ENCODE data around the gene MSRB3.

Gene MSRB3

DNA sequence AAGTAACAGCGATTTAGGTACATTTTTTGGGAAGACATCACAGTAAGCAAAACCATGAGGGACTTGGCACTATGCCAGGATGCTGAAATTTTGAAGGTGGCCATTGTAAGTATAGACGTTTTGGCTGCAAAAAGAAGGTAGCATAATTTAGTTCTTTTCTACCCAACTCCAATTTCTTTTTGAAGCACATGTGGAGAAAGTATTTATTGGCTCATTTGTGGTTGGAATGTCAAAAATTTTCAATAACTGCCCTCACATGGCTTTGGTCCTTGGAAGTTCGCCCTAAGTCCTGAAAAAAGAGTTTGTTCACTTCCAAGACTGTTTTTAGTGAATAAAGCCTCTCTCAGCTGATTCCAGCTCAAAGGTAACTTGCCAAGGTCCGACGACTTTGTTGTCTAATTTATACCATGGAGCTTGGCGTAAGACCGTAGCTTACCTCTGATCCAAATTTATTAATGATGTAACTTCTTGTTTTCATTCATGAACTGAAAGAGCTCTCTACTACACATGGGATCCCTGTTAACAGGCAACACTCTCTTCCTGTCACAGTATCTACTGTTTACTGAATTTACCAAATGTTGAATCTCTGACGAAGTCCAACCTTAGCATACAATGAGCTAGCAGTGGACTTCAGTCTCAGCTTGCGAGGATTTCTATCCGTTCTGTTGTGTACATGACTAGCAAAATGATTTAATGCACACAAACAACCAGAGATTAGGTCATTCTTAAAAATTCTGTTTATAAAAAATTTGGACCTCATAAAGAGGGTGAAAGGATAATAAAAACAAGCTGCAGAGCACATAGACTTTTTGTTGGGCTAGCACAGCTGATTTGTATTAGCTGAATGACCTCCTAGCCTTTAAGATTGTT is 49.0 kb downstream of the MSRB3 start:
- Mint-ChIP-seq H3K36me3 (no peaks in the 10 kb centered on the region), H3K27me3 (peaks cover 5% of the 10 kb centered on the region), H3K9me3 (no peaks in the 10 kb centered on the region), H3K4me1 (no peaks in the 10 kb centered on the region), H3K27ac (no peak overlapping the region), H3K4me3 (no peak overlapping the region)
- CTCF ChIA-PET: no interaction called here
- DNase-seq: no peak

- no peak overlapping the region for H3K4me3 Mint-ChIP-seq
- H3K9me3 Mint-ChIP-seq: no peaks in the 10 kb centered on the region
- CTCF ChIA-PET: no interaction called here
- no peak overlapping the region for H3K27ac Mint-ChIP-seq
- H3K4me1 Mint-ChIP-seq: no peaks in the 10 kb centered on the region
- H3K36me3 Mint-ChIP-seq: no peaks in the 10 kb centered on the region
- H3K27me3 Mint-ChIP-seq: peaks cover 5% of the 10 kb centered on the region
- DNase-seq: no peak
Measured at GRCh38 chr12:65329721-65330120, 51.2 kb downstream of the MSRB3 start.

DNA sequence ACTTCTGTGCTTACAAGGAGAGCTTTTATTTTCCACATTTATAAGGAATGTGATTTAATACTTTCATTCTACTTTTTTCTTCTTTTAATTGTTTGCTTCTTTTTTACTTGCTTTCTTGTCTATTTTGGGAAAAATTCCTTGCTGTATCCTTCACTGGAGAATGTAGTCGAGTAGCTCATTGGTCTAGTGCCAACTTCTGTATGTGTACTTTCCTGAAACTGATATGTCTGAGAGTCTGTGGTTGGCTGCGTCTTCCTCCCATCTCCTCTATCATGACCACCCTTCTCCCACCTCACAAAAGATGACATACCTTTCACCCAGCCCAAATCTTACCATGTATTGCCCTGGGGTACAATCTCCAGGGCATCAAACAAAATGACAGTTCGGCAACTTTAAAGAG is 51.8 kb downstream of the MSRB3 start:
- no peak overlapping the region for H3K27ac Mint-ChIP-seq
- no peak for DNase-seq
- no peaks in the 10 kb centered on the region for H3K9me3 Mint-ChIP-seq
- no peaks in the 10 kb centered on the region for H3K36me3 Mint-ChIP-seq
- no peaks in the 10 kb centered on the region for H3K4me1 Mint-ChIP-seq
- H3K27me3 Mint-ChIP-seq: peaks cover 5% of the 10 kb centered on the region
- CTCF ChIA-PET: no interaction called here
- H3K4me3 Mint-ChIP-seq: no peak overlapping the region

DNA sequence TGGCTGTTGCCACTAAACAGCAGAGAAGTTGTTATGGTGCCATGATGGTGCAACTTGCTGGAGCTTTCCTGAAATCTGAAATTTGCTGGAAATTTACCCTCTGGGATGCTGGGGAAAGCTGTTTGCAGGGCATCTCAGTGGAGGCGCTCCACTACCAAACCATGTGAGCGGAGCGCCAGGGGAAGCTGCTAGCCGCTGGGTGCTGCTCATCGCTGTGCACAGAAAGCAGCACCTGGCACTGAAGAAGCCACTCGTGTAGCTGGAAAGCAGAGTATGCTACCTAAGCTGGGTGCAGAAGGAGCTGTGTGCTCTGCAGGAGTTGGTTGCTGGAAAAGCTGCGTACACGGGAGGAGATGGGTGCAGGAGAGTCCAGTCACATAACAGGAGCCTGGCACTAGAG is 53.0 kb downstream of the MSRB3 start:
- H3K27ac Mint-ChIP-seq: no peak overlapping the region
- H3K27me3 Mint-ChIP-seq: peaks cover 5% of the 10 kb centered on the region
- H3K9me3 Mint-ChIP-seq: no peaks in the 10 kb centered on the region
- H3K4me1 Mint-ChIP-seq: no peaks in the 10 kb centered on the region
- H3K36me3 Mint-ChIP-seq: no peaks in the 10 kb centered on the region
- no peak for DNase-seq
- CTCF ChIA-PET: no interaction called here
- H3K4me3 Mint-ChIP-seq: no peak overlapping the region

DNA sequence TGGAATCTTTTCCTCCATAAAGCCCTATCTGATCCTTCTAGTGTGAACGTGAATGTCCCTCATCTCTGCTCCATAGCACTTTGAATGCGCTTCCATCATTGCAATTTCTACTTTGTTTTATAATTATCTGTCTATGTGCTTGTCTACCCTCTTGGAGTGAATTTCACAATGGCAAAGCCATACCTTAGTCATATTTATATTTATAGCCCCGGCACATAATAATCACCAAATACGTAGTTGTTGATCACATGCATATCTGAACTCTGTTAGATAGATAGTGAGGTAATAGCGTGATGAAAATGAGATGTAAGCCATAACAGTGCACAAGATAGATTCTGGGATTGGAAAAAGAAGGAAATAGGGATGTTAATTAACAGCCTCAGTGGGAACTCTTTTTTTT is 55.2 kb downstream of the MSRB3 start:
- peaks cover 5% of the 10 kb centered on the region for H3K27me3 Mint-ChIP-seq
- no peaks in the 10 kb centered on the region for H3K9me3 Mint-ChIP-seq
- H3K4me1 Mint-ChIP-seq: no peaks in the 10 kb centered on the region
- H3K27ac Mint-ChIP-seq: no peak overlapping the region
- CTCF ChIA-PET: no interaction called here
- no peak for DNase-seq
- H3K4me3 Mint-ChIP-seq: no peak overlapping the region
- no peaks in the 10 kb centered on the region for H3K36me3 Mint-ChIP-seq

DNA sequence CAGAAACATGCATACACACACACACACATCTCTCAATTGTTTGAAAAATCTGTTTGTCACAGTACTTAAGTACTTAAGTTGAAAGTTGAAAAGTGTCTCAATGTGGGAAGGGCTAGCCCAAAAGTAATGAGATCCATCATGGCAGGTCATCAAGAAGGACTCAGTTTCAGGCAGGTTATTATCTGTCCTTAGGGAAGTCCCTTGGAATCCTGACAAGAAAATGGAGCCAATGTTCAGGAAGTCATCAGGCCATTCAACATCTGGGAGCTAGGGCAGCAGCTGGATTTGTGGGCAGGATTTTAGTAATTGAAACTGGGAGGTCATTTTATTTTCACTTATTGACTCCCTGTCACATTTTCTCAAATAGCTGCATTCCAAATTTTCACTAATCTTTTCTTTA is 56.0 kb downstream of the MSRB3 start:
- no peak overlapping the region for H3K4me3 Mint-ChIP-seq
- H3K27me3 Mint-ChIP-seq: peaks cover 5% of the 10 kb centered on the region
- H3K4me1 Mint-ChIP-seq: no peaks in the 10 kb centered on the region
- H3K9me3 Mint-ChIP-seq: no peaks in the 10 kb centered on the region
- no peak overlapping the region for H3K27ac Mint-ChIP-seq
- H3K36me3 Mint-ChIP-seq: no peaks in the 10 kb centered on the region
- CTCF ChIA-PET: no interaction called here
- DNase-seq: no peak

- no peaks in the 10 kb centered on the region for H3K4me1 Mint-ChIP-seq
- H3K9me3 Mint-ChIP-seq: no peaks in the 10 kb centered on the region
- H3K36me3 Mint-ChIP-seq: no peaks in the 10 kb centered on the region
- CTCF ChIA-PET: no interaction called here
- H3K27ac Mint-ChIP-seq: no peak overlapping the region
- no peak for DNase-seq
- H3K27me3 Mint-ChIP-seq: peaks cover 5% of the 10 kb centered on the region
- H3K4me3 Mint-ChIP-seq: no peak overlapping the region
Measured at GRCh38 chr12:65335021-65335714, 56.7 kb downstream of the MSRB3 start.

- H3K27me3 Mint-ChIP-seq: peaks cover 5% of the 10 kb centered on the region
- no peak overlapping the region for H3K27ac Mint-ChIP-seq
- no peak overlapping the region for H3K4me3 Mint-ChIP-seq
- H3K4me1 Mint-ChIP-seq: no peaks in the 10 kb centered on the region
- CTCF ChIA-PET: no interaction called here
- no peaks in the 10 kb centered on the region for H3K36me3 Mint-ChIP-seq
- H3K9me3 Mint-ChIP-seq: no peaks in the 10 kb centered on the region
- DNase-seq: no peak
Measured at GRCh38 chr12:65335981-65336380, 57.5 kb downstream of the MSRB3 start.

DNA sequence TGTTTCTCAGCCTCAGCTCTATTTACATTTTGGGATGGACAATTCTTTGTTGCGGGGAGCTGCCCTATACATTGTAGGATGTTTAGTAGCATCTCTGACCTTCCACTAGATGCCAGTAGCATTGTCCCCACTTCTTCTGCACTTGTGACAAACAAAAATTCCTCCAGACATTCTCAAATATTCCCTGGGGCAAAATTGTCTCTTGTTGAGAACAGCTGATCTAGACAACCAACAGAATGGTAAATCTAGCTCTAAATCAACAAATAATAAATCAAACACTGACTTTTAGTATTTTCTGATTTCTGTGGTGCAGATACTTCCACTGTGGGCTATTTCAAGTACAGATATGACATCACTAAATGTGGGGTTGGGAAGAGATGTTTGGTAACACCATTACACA is 60.7 kb downstream of the MSRB3 start:
- Mint-ChIP-seq H3K27me3 (no peaks in the 10 kb centered on the region), H3K27ac (no peak overlapping the region), H3K4me3 (no peak overlapping the region), H3K9me3 (no peaks in the 10 kb centered on the region), H3K4me1 (no peaks in the 10 kb centered on the region), H3K36me3 (no peaks in the 10 kb centered on the region)
- DNase-seq: no peak
- CTCF ChIA-PET: interaction anchor here (1.1 kb wide), 1 partner anchor 37 kb away, joined by 3 read pairs; no protein-coding TSS in a partner anchor

- CTCF ChIA-PET: no interaction called here
- Mint-ChIP-seq H3K36me3 (no peaks in the 10 kb centered on the region), H3K27me3 (no peaks in the 10 kb centered on the region), H3K4me3 (no peak overlapping the region), H3K9me3 (peaks cover 2% of the 10 kb centered on the region), H3K4me1 (no peaks in the 10 kb centered on the region), H3K27ac (no peak overlapping the region)
- no peak for DNase-seq
Measured at GRCh38 chr12:65343230-65343629, 64.7 kb downstream of the MSRB3 start.

GRCh38 chr12:65343801-65344200 is 65.3 kb downstream of the MSRB3 start:
- Mint-ChIP-seq H3K36me3 (no peaks in the 10 kb centered on the region), H3K9me3 (peaks cover 2% of the 10 kb centered on the region), H3K27me3 (no peaks in the 10 kb centered on the region), H3K27ac (no peak overlapping the region), H3K4me3 (no peak overlapping the region), H3K4me1 (no peaks in the 10 kb centered on the region)
- DNase-seq: no peak
- CTCF ChIA-PET: no interaction called here

DNA sequence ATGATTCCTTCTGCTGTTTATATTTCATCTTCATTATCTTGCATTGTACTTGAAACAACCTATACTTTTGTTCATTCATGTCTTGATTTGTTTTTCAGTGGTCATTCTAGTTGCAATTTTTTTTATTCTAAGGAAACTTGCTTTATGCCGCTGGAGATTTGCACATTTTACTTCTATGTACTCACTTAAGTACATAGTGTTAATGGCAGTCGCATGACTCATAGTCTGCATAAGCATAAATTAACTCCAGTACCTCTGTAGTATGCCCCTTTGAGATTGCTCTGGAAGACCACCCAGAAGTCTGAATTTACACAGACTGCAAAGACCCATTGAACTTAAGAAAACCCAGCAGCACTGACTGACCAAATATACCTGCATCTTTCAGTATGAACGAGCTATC is 77.0 kb downstream of the MSRB3 start:
- H3K27me3 Mint-ChIP-seq: no peaks in the 10 kb centered on the region

GRCh38 chr12:65362234-65363031 is 84.0 kb downstream of the MSRB3 start:
- Mint-ChIP-seq H3K27ac (no peak overlapping the region), H3K4me3 (no peak overlapping the region), H3K27me3 (no peaks in the 10 kb centered on the region), H3K4me1 (no peaks in the 10 kb centered on the region), H3K9me3 (no peaks in the 10 kb centered on the region), H3K36me3 (no peaks in the 10 kb centered on the region)
- no peak for DNase-seq
- CTCF ChIA-PET: no interaction called here

More for the DNA sequence above, 77.0 kb downstream of the MSRB3 start:
- Mint-ChIP-seq H3K27ac (no peak overlapping the region), H3K36me3 (no peaks in the 10 kb centered on the region), H3K4me3 (no peak overlapping the region), H3K9me3 (no peaks in the 10 kb centered on the region), H3K4me1 (no peaks in the 10 kb centered on the region)
- CTCF ChIA-PET: interaction anchor here (0.6 kb wide), 1 partner anchor 17 kb away, joined by 3 read pairs; no protein-coding TSS in a partner anchor
- DNase-seq: no peak

GRCh38 chr12:65364046-65364445 is 85.6 kb downstream of the MSRB3 start:
- no peaks in the 10 kb centered on the region for H3K36me3 Mint-ChIP-seq
- DNase-seq: no peak
- no peaks in the 10 kb centered on the region for H3K4me1 Mint-ChIP-seq
- no peak overlapping the region for H3K4me3 Mint-ChIP-seq
- no peak overlapping the region for H3K27ac Mint-ChIP-seq
- CTCF ChIA-PET: no interaction called here
- H3K27me3 Mint-ChIP-seq: no peaks in the 10 kb centered on the region
- no peaks in the 10 kb centered on the region for H3K9me3 Mint-ChIP-seq

Data from activated naive CD4-positive, alpha-beta T cell treated with anti-CD3 and anti-CD28 coated beads, Interleukin-2, amount 10 ng/mL, durations not matched to agents 7 days and 5 days (primary cell).